MM.1S (cell line): ENCODE measurements around the gene PRDX2.

Source experiments
- DNase-seq: peaks from one replicate; pipeline ENCODE4 v3.0.0-alpha.2; 2015
- H2AFZ ChIP-seq: fragments of 300-600 bp; sonication (generic); 2 replicates; pipeline ENCODE4 v1.6.0; 2016; ENCODE audit warnings: antibody characterized with exemption, low read length
- H3F3A ChIP-seq: fragments of 300-600 bp; sonication (generic); 2 replicates; pipeline ENCODE4 v1.6.1; 2016; ENCODE audit warnings: mild to moderate bottlenecking, antibody characterized with exemption, low read length, moderate library complexity, mixed read lengths; ENCODE audit not compliant: insufficient read depth
- H3K27ac ChIP-seq: fragments of 300-600 bp; sonication (generic); 2 replicates; pipeline ENCODE4 v1.5.1; 2016; ENCODE audit warnings: mild to moderate bottlenecking, low read length
- H3K27me3 ChIP-seq: fragments of 300-600 bp; sonication (generic); replicated peaks from 2 replicates; pipeline ENCODE4 v1.6.0; 2016; ENCODE audit warnings: low read length; ENCODE audit not compliant: insufficient read depth
- H3K36me3 ChIP-seq: fragments of 300-600 bp; sonication (generic); replicated peaks from 2 replicates; pipeline ENCODE4 v1.6.1; 2016; ENCODE audit warnings: mild to moderate bottlenecking, low read length, mixed read lengths; ENCODE audit not compliant: insufficient read depth
- H3K4me1 ChIP-seq: fragments of 300-600 bp; sonication (generic); 2 replicates; pipeline ENCODE4 v1.6.1; 2016; ENCODE audit warnings: low read length, mixed read lengths
- H3K4me2 ChIP-seq: fragments of 300-600 bp; sonication (generic); 2 replicates; pipeline ENCODE4 v1.6.0; 2016; ENCODE audit warnings: low read depth, low read length
- H3K4me3 ChIP-seq: fragments of 300-600 bp; sonication (generic); 2 replicates; pipeline ENCODE4 v1.5.1; 2016; ENCODE audit warnings: low read length, mixed read lengths
- H3K79me2 ChIP-seq: fragments of 300-600 bp; sonication (generic); 2 replicates; pipeline ENCODE4 v1.6.1; 2016; ENCODE audit warnings: mixed run types, low read length, mixed read lengths
- H3K9ac ChIP-seq: fragments of 300-600 bp; sonication (generic); 2 replicates; pipeline ENCODE4 v1.6.1; 2016; ENCODE audit warnings: low read length, mixed read lengths
- H3K9me2 ChIP-seq: fragments of 300-600 bp; sonication (generic); replicated peaks from 2 replicates; pipeline ENCODE4 v1.6.1; 2016; ENCODE audit warnings: mild to moderate bottlenecking, low read length, mixed read lengths; ENCODE audit not compliant: insufficient read depth
- H3K9me3 ChIP-seq: fragments of 300-600 bp; sonication (generic); replicated peaks from 2 replicates; pipeline ENCODE4 v1.6.1; 2016; ENCODE audit warnings: mild to moderate bottlenecking, low read length, mixed read lengths; ENCODE audit not compliant: insufficient read depth
- H4K20me1 ChIP-seq: fragments of 300-600 bp; sonication (generic); 2 replicates; pipeline ENCODE4 v1.6.1; 2016; ENCODE audit warnings: mild to moderate bottlenecking, low read length, moderate library complexity, mixed read lengths; ENCODE audit not compliant: insufficient read depth
- EZH2 ChIP-seq: fragments of 300-600 bp; sonication (generic); optimal IDR thresholded peaks from 2 replicates; pipeline ENCODE3; 2017; ENCODE audit warnings: low read depth, mild to moderate bottlenecking, antibody characterized with exemption, low read length, mixed read lengths
- EZH2phosphoT487 ChIP-seq: fragments of 300-600 bp; sonication (generic); IDR thresholded peaks from 2 replicates; pipeline ENCODE4 v1.6.1; 2018; ENCODE audit warnings: antibody characterized with exemption, low read length
- TF ChIP-seq, protein P1 (sequence below): fragments of 300-600 bp; sonication (generic); IDR thresholded peaks from 2 replicates; pipeline ENCODE4 v1.5.1; 2016; ENCODE audit warnings: antibody characterized with exemption, low read length, mixed read lengths

PRDX2 gene

GRCh38 chr19:12843999-12844732 is 42.6 kb upstream of the PRDX2 start:
- Histone ChIP-seq H2AFZ (no peak overlapping the region), H3K4me1 (peaks cover 8% of the 10 kb centered on the region; the same call in 1 of the 2 replicates), H3K9ac (no peak overlapping the region), H3F3A (no peaks in the 10 kb centered on the region), H3K36me3 (no peaks in the 10 kb centered on the region), H4K20me1 (no peaks in the 10 kb centered on the region), H3K4me2 (no peak overlapping the region), H3K79me2 (no peaks in the 10 kb centered on the region), H3K27ac (no peak overlapping the region), H3K9me3 (no peaks in the 10 kb centered on the region), H3K4me3 (no peak overlapping the region), H3K9me2 (no peaks in the 10 kb centered on the region), H3K27me3 (peaks cover 79% of the 10 kb centered on the region)
- TF ChIP-seq, protein P1, sequence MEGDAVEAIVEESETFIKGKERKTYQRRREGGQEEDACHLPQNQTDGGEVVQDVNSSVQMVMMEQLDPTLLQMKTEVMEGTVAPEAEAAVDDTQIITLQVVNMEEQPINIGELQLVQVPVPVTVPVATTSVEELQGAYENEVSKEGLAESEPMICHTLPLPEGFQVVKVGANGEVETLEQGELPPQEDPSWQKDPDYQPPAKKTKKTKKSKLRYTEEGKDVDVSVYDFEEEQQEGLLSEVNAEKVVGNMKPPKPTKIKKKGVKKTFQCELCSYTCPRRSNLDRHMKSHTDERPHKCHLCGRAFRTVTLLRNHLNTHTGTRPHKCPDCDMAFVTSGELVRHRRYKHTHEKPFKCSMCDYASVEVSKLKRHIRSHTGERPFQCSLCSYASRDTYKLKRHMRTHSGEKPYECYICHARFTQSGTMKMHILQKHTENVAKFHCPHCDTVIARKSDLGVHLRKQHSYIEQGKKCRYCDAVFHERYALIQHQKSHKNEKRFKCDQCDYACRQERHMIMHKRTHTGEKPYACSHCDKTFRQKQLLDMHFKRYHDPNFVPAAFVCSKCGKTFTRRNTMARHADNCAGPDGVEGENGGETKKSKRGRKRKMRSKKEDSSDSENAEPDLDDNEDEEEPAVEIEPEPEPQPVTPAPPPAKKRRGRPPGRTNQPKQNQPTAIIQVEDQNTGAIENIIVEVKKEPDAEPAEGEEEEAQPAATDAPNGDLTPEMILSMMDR: no peak
- no peak for TF ChIP-seq EZH2
- TF ChIP-seq EZH2phosphoT487: no peak
- DNase-seq: no peak

- Histone ChIP-seq H3K4me1 (peaks cover 8% of the 10 kb centered on the region; the same call in 1 of the 2 replicates), H2AFZ (no peak overlapping the region), H3K27me3 (peaks cover 84% of the 10 kb centered on the region), H3K4me3 (no peak overlapping the region), H3K9ac (no peak overlapping the region), H3K9me2 (no peaks in the 10 kb centered on the region), H3K36me3 (no peaks in the 10 kb centered on the region), H3K79me2 (no peaks in the 10 kb centered on the region), H3K9me3 (no peaks in the 10 kb centered on the region), H4K20me1 (no peaks in the 10 kb centered on the region), H3K4me2 (no peak overlapping the region), H3K27ac (no peak overlapping the region), H3F3A (no peaks in the 10 kb centered on the region)
- DNase-seq: no peak
- no peak for TF ChIP-seq EZH2
- TF ChIP-seq, protein P1: no peak
- TF ChIP-seq EZH2phosphoT487: no peak
Observed at GRCh38 chr19:12843328-12843727, 41.7 kb upstream of the PRDX2 start.

DNA sequence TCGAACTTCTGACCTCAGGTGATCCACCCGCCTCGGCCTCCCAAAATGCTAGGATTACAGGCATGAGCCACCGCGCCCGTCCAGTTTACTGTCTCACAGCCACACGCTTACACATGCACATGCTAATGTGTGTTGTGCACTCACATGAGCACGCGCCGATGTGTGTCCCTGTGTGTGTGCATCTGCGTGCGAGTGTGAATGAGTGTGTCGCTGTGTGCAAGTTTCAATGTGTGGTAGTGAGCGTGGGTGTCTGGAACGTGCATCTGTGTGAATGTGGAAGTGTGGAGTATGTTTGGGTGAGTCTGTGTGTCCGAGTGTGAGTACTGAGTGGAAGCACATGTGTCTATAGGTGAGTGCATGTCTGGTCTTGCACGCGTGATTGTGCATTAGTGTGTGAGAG is 40.9 kb upstream of the PRDX2 start:
- Histone ChIP-seq H2AFZ (no peak overlapping the region), H3K9ac (no peak overlapping the region), H3K9me3 (no peaks in the 10 kb centered on the region), H4K20me1 (no peaks in the 10 kb centered on the region), H3K4me3 (no peak overlapping the region), H3K4me2 (no peak overlapping the region), H3F3A (no peaks in the 10 kb centered on the region), H3K27me3 (peaks cover 90% of the 10 kb centered on the region), H3K79me2 (no peaks in the 10 kb centered on the region), H3K27ac (no peak overlapping the region), H3K9me2 (no peaks in the 10 kb centered on the region), H3K4me1 (peaks cover 3% of the 10 kb centered on the region; the same call in 1 of the 2 replicates), H3K36me3 (no peaks in the 10 kb centered on the region)
- TF ChIP-seq, protein P1: no peak
- TF ChIP-seq EZH2: no peak
- TF ChIP-seq EZH2phosphoT487: no peak
- DNase-seq: no peak
